ENCODE results near the gene SUSD4.

GRCh38 chr1:223276029-223276428 lies 87.9 kb downstream of the SUSD4 start:
- TF ChIP-seq CTCF (IDR thresholded peaks at IDR 0.05; ENCODE audit: extremely low read depth in 1 of 2, insufficient read depth in 1 of 2, low read depth in 1 of 2, low read length in 2 of 2) (no peak), EZH2 (IDR thresholded peaks at IDR 0.05; ENCODE audit: borderline replicate concordance, low read depth, low read length, severe bottlenecking) (no peak), FOS (IDR thresholded peaks at IDR 0.05; ENCODE audit: borderline replicate concordance, insufficient read depth, low read length) (no peak), POLR2AphosphoS5 (IDR thresholded peaks at IDR 0.05; ENCODE audit: insufficient read depth, low read depth, low read length) (no peak)
- TF ChIP-seq, protein P1, sequence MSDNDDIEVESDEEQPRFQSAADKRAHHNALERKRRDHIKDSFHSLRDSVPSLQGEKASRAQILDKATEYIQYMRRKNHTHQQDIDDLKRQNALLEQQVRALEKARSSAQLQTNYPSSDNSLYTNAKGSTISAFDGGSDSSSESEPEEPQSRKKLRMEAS (IDR thresholded peaks at IDR 0.05; ENCODE audit: insufficient read depth, insufficient read length) = no peak
